ENCODE measurements around the gene TCL1A.

The TCL1A gene

GRCh38 chr14:95698287-95698686, 15.6 kb downstream of the TCL1A start:
- no peak for TF ChIP-seq CTCF (IDR thresholded peaks at IDR 0.05; ENCODE audit: low read depth, low read length, missing control alignments)
- no peak overlapping the region for H3K4me3 ChIP-seq (ENCODE audit: low read depth, low read length)
- no peak for DNase-seq (ENCODE audit: low read depth)

GRCh38 chr14:95697764-95698163, 16.2 kb downstream of the TCL1A start:
- H3K4me3 ChIP-seq (ENCODE audit: low read depth, low read length), result no peak overlapping the region
- peak; percentile 24 for TF ChIP-seq CTCF (IDR thresholded peaks at IDR 0.05; ENCODE audit: low read depth, low read length, missing control alignments)
- peak; percentile 43 for DNase-seq (ENCODE audit: low read depth)

- H3K4me3 ChIP-seq (ENCODE audit: low read depth, low read length), result no peak overlapping the region
- no peak for TF ChIP-seq CTCF (IDR thresholded peaks at IDR 0.05; ENCODE audit: low read depth, low read length, missing control alignments)
- DNase-seq (ENCODE audit: low read depth), result no peak
Observed at GRCh38 chr14:95696741-95697140, 17.2 kb downstream of the TCL1A start.

GRCh38 chr14:95695913-95696312, 18.0 kb downstream of the TCL1A start:
- no peak for TF ChIP-seq CTCF (IDR thresholded peaks at IDR 0.05; ENCODE audit: low read depth, low read length, missing control alignments)
- DNase-seq (ENCODE audit: low read depth), result no peak
- no peak overlapping the region for H3K4me3 ChIP-seq (ENCODE audit: low read depth, low read length)

- no peak for DNase-seq (ENCODE audit: low read depth)
- no peak overlapping the region for H3K4me3 ChIP-seq (ENCODE audit: low read depth, low read length)
- TF ChIP-seq CTCF (IDR thresholded peaks at IDR 0.05; ENCODE audit: low read depth, low read length, missing control alignments), result no peak
Observed at GRCh38 chr14:95695051-95695450, 18.9 kb downstream of the TCL1A start.

GRCh38 chr14:95692109-95692508, 21.8 kb downstream of the TCL1A start:
- DNase-seq (ENCODE audit: low read depth), result no peak
- no peak overlapping the region for H3K4me3 ChIP-seq (ENCODE audit: low read depth, low read length)
- no peak for TF ChIP-seq CTCF (IDR thresholded peaks at IDR 0.05; ENCODE audit: low read depth, low read length, missing control alignments)

- no peak for TF ChIP-seq CTCF (IDR thresholded peaks at IDR 0.05; ENCODE audit: low read depth, low read length, missing control alignments)
- DNase-seq (ENCODE audit: low read depth), result no peak
- no peak overlapping the region for H3K4me3 ChIP-seq (ENCODE audit: low read depth, low read length)
Observed at GRCh38 chr14:95691591-95691990, 22.3 kb downstream of the TCL1A start.

Data from GM12864 (cell line).